T-cell (primary cell): ENCODE results near the gene TMPRSS6. TPM values are rescaled to one million over a fixed set of nuclear protein-coding genes. Genes with fewer than 3 reads are reported as not detected.

Source experiments
- ATAC-seq, 4 experiments: fragments of 200-7000 bp in 3 of 4; fragments of 150-1000 bp in 1 of 4; cut with Tn5 transposase; replicated peaks in 1 of 4; 1 replicate in 3 of 4; 2 replicates in 1 of 4; pipeline ENCODE4 v1.10.0; 2021; ENCODE audit warnings: moderate library complexity in 3 of 4, mild to moderate bottlenecking in 2 of 4, moderate number of reproducible peaks in 1 of 4
- CTCF ChIA-PET, 2 donors: fragments of 300-600 bp; sonication (Branson Sonifier 250); formaldehyde crosslinking; loops; one replicate each; lab custom pipeline; 2022; ENCODE audit warnings: antibody characterized with exemption in 2 of 2; lab: Charles Lee
- POLR2A ChIA-PET, 2 donors: fragments of 300-600 bp; sonication (Branson Sonifier 250); formaldehyde crosslinking; loops; one replicate each; lab custom pipeline; 2022; ENCODE audit warnings: antibody characterized with exemption in 2 of 2; lab: Charles Lee
- DNase-seq, 35 experiments: peaks; one replicate each; pipeline versions ENCODE4 v3.0.0 to v3.0.0-alpha.2; 2013 to 2023
- H3K27ac ChIP-seq: one replicate; pipeline ENCODE4 v1.5.1; 2013; ENCODE audit warnings: low read length
- H3K27me3 ChIP-seq, 2 experiments: replicated peaks in 1 of 2; 1 replicate in 1 of 2; 2 replicates in 1 of 2; pipeline versions ENCODE4 v1.6.1 to v1.7.0; 2013; ENCODE audit warnings: low read length in 1 of 2, mixed read lengths in 1 of 2; ENCODE audit not compliant: control insufficient read depth in 2 of 2, insufficient read depth in 2 of 2; ENCODE audit errors: extremely low read depth in 1 of 2
- H3K36me3 ChIP-seq, 2 donors: 1 replicate in 1 of 2; 2 replicates in 1 of 2; pipeline versions ENCODE4 v1.6.1 to v1.7.0; 2013; ENCODE audit warnings: low read length in 1 of 2; ENCODE audit not compliant: control insufficient read depth in 2 of 2, insufficient read depth in 1 of 2; ENCODE audit errors: extremely low read depth in 1 of 2
- H3K4me1 ChIP-seq, 2 experiments: 1 replicate in 1 of 2; 2 replicates in 1 of 2; pipeline versions ENCODE4 v1.6.1 to v1.7.0; 2013; ENCODE audit warnings: low read length in 2 of 2, mixed read lengths in 1 of 2; ENCODE audit not compliant: insufficient read depth in 2 of 2, control insufficient read depth in 1 of 2; ENCODE audit errors: extremely low read depth in 1 of 2
- H3K4me3 ChIP-seq, 2 donors: 1 replicate in 1 of 2; 2 replicates in 1 of 2; pipeline versions ENCODE4 v1.5.1 to v1.7.0; 2013; ENCODE audit warnings: mild to moderate bottlenecking in 2 of 2, low read length in 1 of 2, moderate library complexity in 1 of 2; ENCODE audit not compliant: control insufficient read depth in 1 of 2; ENCODE audit errors: extremely low read depth in 1 of 2
- H3K9me3 ChIP-seq: 2 replicates; pipeline ENCODE4 v1.7.0; 2013
- H3K27ac Mint-ChIP-seq, 2 donors: one replicate each; pipeline ENCODE4 v1.8.0; 2020 to 2021; ENCODE audit warnings: mild to moderate bottlenecking in 2 of 2, mixed read lengths in 2 of 2
- H3K27me3 Mint-ChIP-seq, 2 donors: one replicate each; pipeline ENCODE4 v1.8.0; 2021 to 2022; ENCODE audit warnings: mixed read lengths in 2 of 2
- H3K36me3 Mint-ChIP-seq: one replicate; pipeline ENCODE4 v1.8.0; 2021; ENCODE audit warnings: mixed read lengths
- H3K4me1 Mint-ChIP-seq, 3 donors: one replicate each; pipeline ENCODE4 v1.8.0; 2020 to 2022; ENCODE audit warnings: mixed read lengths in 3 of 3, mild to moderate bottlenecking in 1 of 3
- H3K4me3 Mint-ChIP-seq, 3 donors: one replicate each; pipeline ENCODE4 v1.8.0; 2020 to 2022; ENCODE audit warnings: mild to moderate bottlenecking in 3 of 3, mixed read lengths in 3 of 3, moderate library complexity in 3 of 3
- H3K9me3 Mint-ChIP-seq, 3 donors: one replicate each; pipeline ENCODE4 v1.8.0; 2020 to 2022; ENCODE audit warnings: mixed read lengths in 3 of 3
- WGBS: methylation state at CpG from one replicate; pipeline ENCODE4 v1.1.5; 2013; ENCODE audit warnings: missing lambda C conversion rate; ENCODE audit not compliant: insufficient coverage; 5-methylcytosine and 5-hydroxymethylcytosine counted together
- total RNA-seq, 35 experiments: library from RNA in 6 of 35; stranded (reverse) in 6 of 35; fragments of 120-200 nt in 1 of 35; gene quantifications; one replicate each; pipeline versions ENCODE4 v1.2.1 to v1.2.4 and lab custom pipeline; 2013 to 2026

TMPRSS6 gene
- total RNA-seq, 5 donors from 2014 or later (not counting 1 experiment from before 2014, with no cell fraction given): 0.40 to 1.3 (median 1.1) TPM

DNA sequence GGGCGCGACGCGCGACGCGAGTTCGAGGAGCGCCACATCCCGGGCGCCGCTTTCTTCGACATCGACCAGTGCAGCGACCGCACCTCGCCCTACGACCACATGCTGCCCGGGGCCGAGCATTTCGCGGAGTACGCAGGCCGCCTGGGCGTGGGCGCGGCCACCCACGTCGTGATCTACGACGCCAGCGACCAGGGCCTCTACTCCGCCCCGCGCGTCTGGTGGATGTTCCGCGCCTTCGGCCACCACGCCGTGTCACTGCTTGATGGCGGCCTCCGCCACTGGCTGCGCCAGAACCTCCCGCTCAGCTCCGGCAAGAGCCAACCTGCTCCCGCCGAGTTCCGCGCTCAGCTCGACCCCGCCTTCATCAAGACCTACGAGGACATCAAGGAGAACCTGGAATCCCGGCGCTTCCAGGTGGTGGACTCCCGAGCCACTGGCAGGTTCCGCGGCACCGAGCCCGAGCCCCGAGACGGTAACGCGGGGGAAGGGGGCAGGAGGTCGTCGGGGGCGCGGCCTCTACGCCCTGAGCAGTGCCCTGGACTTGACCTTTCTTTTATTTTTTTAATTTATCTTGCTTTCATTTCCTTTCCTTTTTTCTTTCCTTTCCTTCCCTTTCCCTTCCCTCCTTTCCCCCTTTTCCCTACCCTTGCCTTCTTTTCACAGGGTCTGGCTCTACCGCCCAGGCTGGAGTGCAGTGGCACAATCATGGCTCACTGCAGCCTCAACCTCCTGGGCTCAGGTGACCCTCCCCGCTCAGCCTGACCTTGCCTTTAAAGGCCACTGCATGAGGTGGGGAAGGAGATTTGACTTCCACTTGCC lies 85.0 kb downstream of the TMPRSS6 start:
- no peaks in the 10 kb centered on the region for H3K36me3 Mint-ChIP-seq
- WGBS: 97% methylated on average over 62 of the region's 71 CpGs
- Histone ChIP-seq H3K9me3 (no peaks in the 10 kb centered on the region), H3K27me3 (peaks cover 0 to 17% of the 10 kb centered on the region in 2 experiments), H3K4me1 (peaks cover 0 to 19% of the 10 kb centered on the region in 2 experiments), H3K36me3 (no peaks in the 10 kb centered on the region), H3K4me3 (no peak overlapping the region), H3K27ac (no peak overlapping the region)
- no peaks in the 10 kb centered on the region for H3K9me3 Mint-ChIP-seq
- ChIA-PET CTCF (interaction anchor here in 1 of 2 donors (0.6 kb wide), 1 partner anchor 93 kb away, joined by 3 read pairs; no protein-coding TSS in a partner anchor), POLR2A (no interaction called here)
- no peak overlapping the region for H3K4me3 Mint-ChIP-seq
- H3K27me3 Mint-ChIP-seq: peaks cover 4 to 7% of the 10 kb centered on the region in 2 donors
- H3K27ac Mint-ChIP-seq: no peak overlapping the region
- peaks cover 0 to 13% (median 4%) of the 10 kb centered on the region in 3 donors for H3K4me1 Mint-ChIP-seq
- no peak for DNase-seq
- ATAC-seq: no peak

DNA sequence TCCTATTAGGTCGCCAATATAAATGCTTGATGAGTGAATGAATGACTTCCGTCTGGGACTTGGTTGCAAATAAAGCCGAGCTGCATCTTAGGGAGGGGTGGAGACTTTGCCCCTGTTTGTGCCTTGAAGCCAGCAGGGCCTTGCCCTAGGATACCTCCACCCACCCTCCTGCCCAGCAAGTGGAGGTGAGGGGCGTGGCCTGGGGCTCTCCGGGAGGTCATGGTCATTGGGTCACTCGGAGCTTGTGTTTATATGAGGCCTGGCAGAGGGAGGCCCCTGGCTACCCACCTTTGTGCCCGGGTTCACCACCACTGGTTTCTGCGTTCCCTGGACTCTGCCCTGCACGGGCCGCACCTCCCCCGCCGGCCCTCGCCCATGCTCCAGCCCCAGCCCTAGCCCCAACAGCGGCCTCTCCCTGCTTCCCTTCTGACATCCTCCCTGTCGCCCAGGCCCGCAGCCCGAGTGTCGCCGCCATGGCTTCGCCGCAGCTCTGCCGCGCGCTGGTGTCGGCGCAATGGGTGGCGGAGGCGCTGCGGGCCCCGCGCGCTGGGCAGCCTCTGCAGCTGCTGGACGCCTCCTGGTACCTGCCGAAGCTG lies 85.7 kb downstream of the TMPRSS6 start:
- CTCF ChIA-PET: interaction anchor here in 1 of 2 donors (0.7 kb wide), 1 partner anchor 17 kb away, joined by 3 read pairs; no protein-coding TSS in a partner anchor
- no peak overlapping the region for H3K27ac ChIP-seq
- no peak overlapping the region for H3K4me3 ChIP-seq
- POLR2A ChIA-PET: no interaction called here
- no peaks in the 10 kb centered on the region for H3K9me3 Mint-ChIP-seq
- ATAC-seq (no peak), DNase-seq (no peak)
- no peak overlapping the region for H3K4me3 Mint-ChIP-seq
- WGBS: 99% methylated on average over 30 of the region's 34 CpGs
- H3K27me3 Mint-ChIP-seq: peaks cover 4 to 7% of the 10 kb centered on the region in 2 donors
- peaks cover 0 to 23% of the 10 kb centered on the region in 2 experiments for H3K4me1 ChIP-seq
- no peaks in the 10 kb centered on the region for H3K36me3 Mint-ChIP-seq
- H3K36me3 ChIP-seq: no peaks in the 10 kb centered on the region
- H3K27me3 ChIP-seq: peaks cover 0 to 19% of the 10 kb centered on the region in 2 experiments
- H3K27ac Mint-ChIP-seq: no peak overlapping the region
- H3K4me1 Mint-ChIP-seq: peaks cover 0 to 13% (median 4%) of the 10 kb centered on the region in 3 donors
- no peaks in the 10 kb centered on the region for H3K9me3 ChIP-seq

DNA sequence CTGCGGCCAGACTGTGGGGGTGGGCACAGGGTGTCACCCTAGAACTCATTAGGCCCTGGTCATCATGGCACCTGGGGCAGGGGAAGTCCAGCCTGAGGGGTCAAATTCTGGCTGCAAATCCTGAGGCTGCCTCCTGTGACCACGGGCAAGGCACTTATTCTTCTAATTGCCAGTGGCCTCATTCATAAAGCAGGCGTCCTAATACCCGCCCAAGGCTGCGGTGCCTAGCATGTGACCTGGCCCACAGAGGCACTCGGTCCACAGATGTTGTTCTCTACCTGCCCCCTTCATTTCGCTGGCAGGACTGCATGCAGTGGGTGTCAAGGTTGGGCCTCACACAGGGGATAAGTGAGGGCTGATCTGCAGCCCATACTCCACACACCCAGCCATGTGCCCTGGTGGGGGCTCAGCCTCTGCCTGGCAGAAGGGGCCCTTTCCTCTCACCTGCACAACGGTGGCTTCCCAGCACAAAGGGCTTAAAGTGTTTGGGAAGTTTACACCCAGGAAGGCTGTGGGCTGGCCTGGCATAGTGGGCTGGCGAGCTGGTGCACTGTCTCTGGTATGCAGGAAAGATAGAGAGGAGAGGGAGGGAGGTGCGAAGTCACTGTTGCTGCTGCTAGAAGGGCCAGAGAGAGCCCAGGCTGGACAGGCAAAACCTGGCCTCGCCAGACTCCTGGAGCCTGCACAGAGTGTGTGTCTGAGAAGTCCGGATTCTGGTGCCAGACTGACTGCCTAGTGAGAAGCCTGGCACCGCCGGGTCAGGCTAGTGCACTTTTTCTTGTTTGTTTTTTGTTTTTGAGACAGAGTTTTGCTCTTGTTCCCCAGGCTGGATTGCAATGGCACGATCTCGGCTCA lies 86.8 kb downstream of the TMPRSS6 start:
- Mint-ChIP-seq H3K27me3 (peaks cover 4 to 7% of the 10 kb centered on the region in 2 donors), H3K4me3 (no peak overlapping the region), H3K27ac (no peak overlapping the region), H3K4me1 (peaks cover 0 to 16% (median 6%) of the 10 kb centered on the region in 3 donors), H3K9me3 (no peaks in the 10 kb centered on the region), H3K36me3 (no peaks in the 10 kb centered on the region)
- Histone ChIP-seq H3K27ac (no peak overlapping the region), H3K4me1 (peaks cover 0 to 27% of the 10 kb centered on the region in 2 experiments), H3K4me3 (no peak overlapping the region), H3K27me3 (peaks cover 0 to 23% of the 10 kb centered on the region in 2 experiments), H3K36me3 (no peaks in the 10 kb centered on the region), H3K9me3 (no peaks in the 10 kb centered on the region)
- ATAC-seq: no peak
- 90% methylated on average over 11 of the region's 16 CpGs for WGBS
- CTCF ChIA-PET: no interaction called here
- POLR2A ChIA-PET: no interaction called here
- DNase-seq: no peak

DNA sequence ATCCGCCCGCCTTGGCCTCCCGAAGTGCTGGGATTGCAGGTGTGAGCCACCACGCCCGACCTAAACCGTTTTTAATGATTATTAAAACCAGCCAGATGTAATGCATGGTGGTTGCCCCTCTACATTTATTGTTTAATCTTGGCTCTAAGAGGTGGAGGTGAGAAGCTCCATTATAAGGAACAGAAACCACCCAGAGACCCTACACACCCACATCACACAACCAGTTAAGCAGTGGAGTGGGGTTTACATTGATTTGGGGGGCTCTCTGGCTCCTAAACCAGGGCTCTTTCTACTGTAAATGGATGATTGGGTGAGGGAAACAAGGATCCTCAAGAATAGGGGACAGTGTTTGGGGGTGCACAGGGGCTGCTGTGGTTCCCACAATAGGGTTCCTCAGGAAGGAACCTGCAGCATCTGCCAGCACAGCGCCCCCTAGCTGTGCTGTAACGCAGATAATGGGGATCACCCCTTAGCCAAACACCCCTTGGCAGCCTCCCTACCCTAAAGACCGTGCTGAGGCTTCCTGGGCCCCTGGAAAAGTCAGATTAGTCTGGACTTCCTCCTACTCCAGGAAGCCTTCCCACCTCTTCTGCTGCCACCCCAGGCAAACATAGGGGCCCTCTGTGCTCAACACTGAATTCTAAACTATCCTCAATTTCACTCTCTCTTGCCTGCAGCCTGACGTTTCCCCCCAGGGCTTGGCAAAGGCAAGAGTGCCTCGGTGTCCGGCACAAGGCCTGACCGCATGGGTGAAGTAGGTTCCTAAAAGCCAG lies 87.6 kb downstream of the TMPRSS6 start:
- Histone ChIP-seq H3K27ac (no peak overlapping the region), H3K9me3 (no peaks in the 10 kb centered on the region), H3K4me3 (no peak overlapping the region), H3K4me1 (peaks cover 0 to 27% of the 10 kb centered on the region in 2 experiments), H3K27me3 (peaks cover 0 to 23% of the 10 kb centered on the region in 2 experiments), H3K36me3 (no peaks in the 10 kb centered on the region)
- ChIA-PET POLR2A (no interaction called here), CTCF (interaction anchor here in 1 of 2 donors (1.3 kb wide), 1 partner anchor 25 kb away, joined by 3 read pairs; no protein-coding TSS in a partner anchor)
- 54% methylated on average over 7 of the region's 13 CpGs for WGBS
- no peaks in the 10 kb centered on the region for H3K9me3 Mint-ChIP-seq
- H3K27ac Mint-ChIP-seq: no peak overlapping the region
- peaks cover 0 to 16% (median 6%) of the 10 kb centered on the region in 3 donors for H3K4me1 Mint-ChIP-seq
- peak overlapping the region; percentile 36 to 66 (median 58) for H3K4me3 Mint-ChIP-seq
- H3K27me3 Mint-ChIP-seq: peaks cover 4 to 8% of the 10 kb centered on the region in 2 donors
- DNase-seq: peak in 31 of 35 experiments; percentile 13 to 80 (median 40)
- H3K36me3 Mint-ChIP-seq: no peaks in the 10 kb centered on the region
- ATAC-seq: peak; percentile 31 to 61 (median 44)

DNA sequence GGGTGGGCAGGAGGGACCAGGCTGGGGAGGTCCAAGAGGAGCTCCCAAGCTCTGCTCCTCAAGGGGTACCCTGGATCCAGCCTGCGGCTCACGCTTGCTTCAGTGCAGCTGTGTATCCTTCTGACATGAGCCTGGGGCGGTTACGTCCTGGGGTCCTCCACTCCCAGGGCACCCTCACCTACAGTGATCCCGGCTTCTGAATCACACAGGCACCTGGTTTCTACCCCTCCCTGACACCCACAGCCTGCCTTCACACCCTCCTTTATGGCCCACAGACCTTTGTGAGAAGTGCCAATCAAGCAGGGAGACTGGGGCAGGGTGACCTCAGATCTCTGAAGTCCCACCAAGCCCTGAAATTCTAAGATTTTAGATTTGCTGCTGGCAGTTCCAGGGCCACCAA lies 88.5 kb downstream of the TMPRSS6 start:
- peaks cover 4 to 9% of the 10 kb centered on the region in 2 donors for H3K27me3 Mint-ChIP-seq
- no peaks in the 10 kb centered on the region for H3K36me3 ChIP-seq
- H3K4me1 Mint-ChIP-seq: peaks cover 0 to 16% (median 6%) of the 10 kb centered on the region in 3 donors
- peaks cover 0 to 23% of the 10 kb centered on the region in 2 experiments for H3K27me3 ChIP-seq
- H3K9me3 Mint-ChIP-seq: no peaks in the 10 kb centered on the region
- no peak for DNase-seq
- H3K27ac Mint-ChIP-seq: no peak overlapping the region
- H3K36me3 Mint-ChIP-seq: no peaks in the 10 kb centered on the region
- 93% methylated on average over 5 of the region's 5 CpGs for WGBS
- no peaks in the 10 kb centered on the region for H3K9me3 ChIP-seq
- H3K27ac ChIP-seq: no peak overlapping the region
- ChIA-PET POLR2A (no interaction called here), CTCF (interaction anchor here in 1 of 2 donors (1.3 kb wide), 1 partner anchor 24 kb away, joined by 3 read pairs; no protein-coding TSS in a partner anchor)
- H3K4me3 ChIP-seq: no peak overlapping the region
- peaks cover 0 to 27% of the 10 kb centered on the region in 2 experiments for H3K4me1 ChIP-seq
- ATAC-seq: no peak
- peak overlapping the region in 1 of 3 donors; percentile 79 for H3K4me3 Mint-ChIP-seq
